SK-N-SH (cell line): ENCODE measurements around the gene PRR20E. TPM values are rescaled to one million over a fixed set of nuclear protein-coding genes. Genes with fewer than 3 reads are reported as not detected.
"Not testable (repeated sequence)": the region's sequence is repeated elsewhere in the genome, so short reads cannot be mapped to it uniquely, and the experiment has no call there.

Experiments used
- CTCF ChIA-PET: fragments of 300-600, 350-600 bp; formaldehyde crosslinking; extraction: SDS; loops from one replicate; lab custom pipeline; 2021; lab: Yijun Ruan, JAX
- POLR2A ChIA-PET: fragments of 350-600 bp; sonication (Branson Sonifier 250); formaldehyde crosslinking; extraction: SDS; loops from one replicate; lab custom pipeline; 2020; ENCODE audit warnings: antibody characterized with exemption, inconsistent platforms; lab: Yijun Ruan, JAX
- DNase-seq: peaks from one replicate; pipeline ENCODE4 v3.0.0; 2012
- H2AFZ ChIP-seq: fragments of 200-600 bp; sonication (generic); 2 replicates; pipeline ENCODE4 v1.8.1; 2016; ENCODE audit warnings: antibody characterized with exemption, mild to moderate bottlenecking, low read depth
- H3F3A ChIP-seq: fragments of 200-600 bp; sonication (generic); replicated peaks from 2 replicates; pipeline ENCODE3; 2016; ENCODE audit warnings: antibody characterized with exemption, mild to moderate bottlenecking; ENCODE audit not compliant: insufficient read depth
- H3K27ac ChIP-seq, 2 experiments: fragments of 200-500 bp in 1 of 2; fragments of 200-600 bp in 1 of 2; sonication (Bioruptor generic) in 1 of 2; sonication (generic), shearing (Covaris generic) in 1 of 2; 2 replicates each; pipeline versions ENCODE4 v1.5.1 to v1.6.1; 2014 to 2016; ENCODE audit warnings: low read depth in 2 of 2, inconsistent platforms in 1 of 2, low read length in 1 of 2, mild to moderate bottlenecking in 1 of 2, mixed read lengths in 1 of 2
- H3K27me3 ChIP-seq: fragments of 200-600 bp; sonication (generic), shearing (Covaris generic); 2 replicates; pipeline ENCODE4 v1.6.1; 2016; ENCODE audit warnings: mixed run types; ENCODE audit not compliant: insufficient read depth
- H3K36me3 ChIP-seq, 2 experiments: fragments of 200-500 bp in 1 of 2; fragments of 200-600 bp in 1 of 2; sonication (Bioruptor generic) in 1 of 2; sonication (generic) in 1 of 2; replicated peaks in 1 of 2; 2 replicates each; pipeline versions ENCODE3 to v1.5.1; 2014 to 2016; ENCODE audit warnings: low read length in 1 of 2, mild to moderate bottlenecking in 1 of 2; ENCODE audit not compliant: insufficient read depth in 2 of 2, control insufficient read depth in 1 of 2
- H3K4me1 ChIP-seq, 2 experiments: fragments of 200-500 bp in 1 of 2; fragments of 200-600 bp in 1 of 2; sonication (Bioruptor generic) in 1 of 2; sonication (generic), shearing (Covaris generic) in 1 of 2; 2 replicates each; pipeline versions ENCODE4 v1.5.1 to v1.6.1; 2014 to 2016; ENCODE audit warnings: low read depth in 1 of 2, low read length in 1 of 2, mixed run types in 1 of 2; ENCODE audit not compliant: insufficient read depth in 2 of 2, control insufficient read depth in 1 of 2
- H3K4me2 ChIP-seq: fragments of 200-600 bp; sonication (generic), shearing (Covaris generic); 2 replicates; pipeline ENCODE4 v1.6.1; 2017; ENCODE audit warnings: mixed run types
- H3K4me3 ChIP-seq, 2 experiments: fragments of 200-500 bp in 1 of 2; fragments of 200-600 bp in 1 of 2; sonication (Bioruptor generic) in 1 of 2; sonication (generic), shearing (Covaris generic) in 1 of 2; 2 replicates each; pipeline versions ENCODE4 v1.5.1 to v1.8.1; 2014 to 2016; ENCODE audit warnings: low read depth in 2 of 2, inconsistent platforms in 1 of 2, low read length in 1 of 2, mild to moderate bottlenecking in 1 of 2, mixed read lengths in 1 of 2, moderate library complexity in 1 of 2
- H3K79me2 ChIP-seq: fragments of 200-600 bp; sonication (generic); 2 replicates; pipeline ENCODE4 v1.8.1; 2017; ENCODE audit warnings: mild to moderate bottlenecking; ENCODE audit not compliant: insufficient read depth
- H3K9ac ChIP-seq: fragments of 200-600 bp; sonication (generic); 2 replicates; pipeline ENCODE4 v1.6.1; 2017; ENCODE audit warnings: mixed run types
- H3K9me2 ChIP-seq: fragments of 200-600 bp; sonication (generic); 2 replicates; pipeline ENCODE4 v1.6.1; 2017; ENCODE audit warnings: mixed run types
- H3K9me3 ChIP-seq: fragments of 200-600 bp; sonication (generic); 2 replicates; pipeline ENCODE4 v1.6.1; 2017; ENCODE audit warnings: mixed run types, mild to moderate bottlenecking, moderate library complexity
- H4K20me1 ChIP-seq: fragments of 200-600 bp; sonication (generic); 2 replicates; pipeline ENCODE4 v1.6.1; 2017; ENCODE audit warnings: mild to moderate bottlenecking, mixed run types; ENCODE audit not compliant: insufficient read depth
- FOSL2 ChIP-seq: IDR thresholded peaks from 2 replicates; pipeline ENCODE4 v1.4.0; 2012; ENCODE audit warnings: low read depth, mild to moderate bottlenecking, moderate library complexity, borderline replicate concordance
- FOXM1 ChIP-seq: IDR thresholded peaks from 2 replicates; pipeline ENCODE4 v1.4.0; 2012; ENCODE audit warnings: low read depth, mild to moderate bottlenecking
- JUND ChIP-seq: IDR thresholded peaks from 2 replicates; pipeline ENCODE4 v1.4.0; 2012
- NFIC ChIP-seq: IDR thresholded peaks from 2 replicates; pipeline ENCODE4 v1.4.0; 2012; ENCODE audit warnings: borderline replicate concordance
- RFX5 ChIP-seq: IDR thresholded peaks from 2 replicates; pipeline ENCODE4 v1.6.1; 2012; ENCODE audit warnings: mild to moderate bottlenecking, improper control_type of control experiment, low read length
- RXRA ChIP-seq: IDR thresholded peaks from 2 replicates; pipeline ENCODE4 v1.4.0; 2012; ENCODE audit warnings: low read depth, mild to moderate bottlenecking, borderline replicate concordance
- TEAD4 ChIP-seq: IDR thresholded peaks from 2 replicates; pipeline ENCODE4 v1.4.0; 2012; ENCODE audit warnings: mild to moderate bottlenecking, borderline replicate concordance; ENCODE audit not compliant: insufficient read depth
- YY1 ChIP-seq: IDR thresholded peaks from 2 replicates; pipeline ENCODE4 v1.4.0; 2012; ENCODE audit warnings: low read depth, mild to moderate bottlenecking
- WGBS: methylation state at CpG from one replicate; pipeline ENCODE4 v1.1.6; 2017; ENCODE audit warnings: low lambda C conversion rate; 5-methylcytosine and 5-hydroxymethylcytosine counted together
- polyA plus RNA-seq, 3 experiments: library from polyadenylated mRNA; depleted of rRNA; stranded (reverse); fragments of >200 nt; gene quantifications; 2 replicates each; pipeline ENCODE4 v1.2.3, GENCODE V29; 2012
- TF ChIP-seq, protein P1 (sequence below): IDR thresholded peaks from 2 replicates; pipeline ENCODE4 v1.4.0; 2012; ENCODE audit warnings: low read depth, borderline replicate concordance
- TF ChIP-seq, protein P2 (sequence below): IDR thresholded peaks from 2 replicates; pipeline ENCODE4 v1.4.0; 2012; ENCODE audit warnings: low read depth

The PRR20E gene
- polyA plus RNA-seq, 1 of the 3 experiments (the other 2 are of a cell fraction): not detected

DNA sequence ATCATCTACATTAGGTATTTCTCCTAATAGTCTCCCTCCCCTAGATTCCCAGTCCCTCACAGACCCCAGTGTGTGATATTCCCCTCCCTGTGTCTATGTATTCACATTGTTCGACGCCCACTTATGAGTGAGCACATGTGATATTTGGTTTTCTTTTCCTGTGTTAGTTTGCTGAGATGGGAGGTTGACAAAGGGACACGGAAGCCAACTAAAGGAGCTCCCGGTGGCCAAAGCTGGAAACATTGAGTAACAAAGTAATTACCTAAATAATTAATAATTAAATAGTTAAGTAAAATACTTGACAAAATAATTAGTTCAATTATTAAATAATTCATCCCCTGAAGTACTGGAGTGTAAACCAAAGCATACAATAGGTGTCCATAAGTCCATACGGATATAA is 28.0 kb upstream of the PRR20E start:
- Histone ChIP-seq H3K4me3 (no peak overlapping the region), H2AFZ (no peak overlapping the region), H3K79me2 (no peaks in the 10 kb centered on the region), H3K9ac (no peak overlapping the region), H4K20me1 (no peaks in the 10 kb centered on the region), H3K4me1 (no peaks in the 10 kb centered on the region), H3K27me3 (no peaks in the 10 kb centered on the region), H3K4me2 (no peak overlapping the region), H3K9me3 (no peaks in the 10 kb centered on the region), H3K9me2 (no peaks in the 10 kb centered on the region), H3K36me3 (no peaks in the 10 kb centered on the region), H3K27ac (no peak overlapping the region), H3F3A (no peaks in the 10 kb centered on the region)
- ChIA-PET POLR2A (no interaction called here), CTCF (no interaction called here)
- no peak for DNase-seq
- TF ChIP-seq NFIC (no peak), YY1 (no peak), FOSL2 (no peak), TEAD4 (no peak), FOXM1 (no peak), RFX5 (no peak), JUND (no peak), RXRA (no peak)
- TF ChIP-seq, protein P1, sequence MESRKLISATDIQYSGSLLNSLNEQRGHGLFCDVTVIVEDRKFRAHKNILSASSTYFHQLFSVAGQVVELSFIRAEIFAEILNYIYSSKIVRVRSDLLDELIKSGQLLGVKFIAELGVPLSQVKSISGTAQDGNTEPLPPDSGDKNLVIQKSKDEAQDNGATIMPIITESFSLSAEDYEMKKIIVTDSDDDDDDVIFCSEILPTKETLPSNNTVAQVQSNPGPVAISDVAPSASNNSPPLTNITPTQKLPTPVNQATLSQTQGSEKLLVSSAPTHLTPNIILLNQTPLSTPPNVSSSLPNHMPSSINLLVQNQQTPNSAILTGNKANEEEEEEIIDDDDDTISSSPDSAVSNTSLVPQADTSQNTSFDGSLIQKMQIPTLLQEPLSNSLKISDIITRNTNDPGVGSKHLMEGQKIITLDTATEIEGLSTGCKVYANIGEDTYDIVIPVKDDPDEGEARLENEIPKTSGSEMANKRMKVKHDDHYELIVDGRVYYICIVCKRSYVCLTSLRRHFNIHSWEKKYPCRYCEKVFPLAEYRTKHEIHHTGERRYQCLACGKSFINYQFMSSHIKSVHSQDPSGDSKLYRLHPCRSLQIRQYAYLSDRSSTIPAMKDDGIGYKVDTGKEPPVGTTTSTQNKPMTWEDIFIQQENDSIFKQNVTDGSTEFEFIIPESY: no peak
- TF ChIP-seq, protein P2, sequence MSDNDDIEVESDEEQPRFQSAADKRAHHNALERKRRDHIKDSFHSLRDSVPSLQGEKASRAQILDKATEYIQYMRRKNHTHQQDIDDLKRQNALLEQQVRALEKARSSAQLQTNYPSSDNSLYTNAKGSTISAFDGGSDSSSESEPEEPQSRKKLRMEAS: no peak
- 22% methylated on average over 5 of the region's 5 CpGs for WGBS

- H3K4me3 ChIP-seq, H3K4me1 ChIP-seq, H2AFZ ChIP-seq, H3K36me3 ChIP-seq, H3K9ac ChIP-seq, H3K27ac ChIP-seq, H3K79me2 ChIP-seq, H3K9me3 ChIP-seq, H4K20me1 ChIP-seq, H3K27me3 ChIP-seq, POLR2A ChIA-PET, DNase-seq, H3K4me2 ChIP-seq, H3F3A ChIP-seq, CTCF ChIA-PET, H3K9me2 ChIP-seq: not testable (repeated sequence)
- WGBS: 49% methylated on average over 5 of the region's 18 CpGs
Observed at GRCh38 chr13:57139781-57140180, 27.2 kb upstream of the PRR20E start.

- H3K4me1 ChIP-seq, H2AFZ ChIP-seq, H3K79me2 ChIP-seq, DNase-seq, H3K9me3 ChIP-seq, CTCF ChIA-PET, H3K4me2 ChIP-seq, H3K27me3 ChIP-seq, H3K9ac ChIP-seq, H4K20me1 ChIP-seq, POLR2A ChIA-PET, H3K27ac ChIP-seq, H3F3A ChIP-seq, H3K36me3 ChIP-seq, H3K4me3 ChIP-seq, H3K9me2 ChIP-seq: not testable (repeated sequence)
- WGBS: 44% methylated on average over 13 of the region's 34 CpGs
Observed at GRCh38 chr13:57140235-57140968, 26.6 kb upstream of the PRR20E start, which contains the start of gene PRR20A. TSS of gene PRR20A (plus strand) at chr13:57140918. CDS start at chr13:57141305, 387 bp downstream.

- H2AFZ ChIP-seq, H3K36me3 ChIP-seq, H3K27me3 ChIP-seq, H3F3A ChIP-seq, H3K79me2 ChIP-seq, POLR2A ChIA-PET, CTCF ChIA-PET, H3K9me2 ChIP-seq, H3K4me3 ChIP-seq, H4K20me1 ChIP-seq, H3K27ac ChIP-seq, H3K4me1 ChIP-seq, DNase-seq, H3K9ac ChIP-seq, H3K4me2 ChIP-seq, H3K9me3 ChIP-seq: not testable (repeated sequence)
- no CpG with 5 or more reads among the region's 22 CpGs for WGBS
Observed at GRCh38 chr13:57147188-57147587, 19.8 kb upstream of the PRR20E start, which contains the start of gene PRR20B. TSS of gene PRR20B (plus strand) at chr13:57147488. CDS start at chr13:57147875, 387 bp downstream.

- H3K27ac ChIP-seq, H3K4me3 ChIP-seq, H4K20me1 ChIP-seq, H3K27me3 ChIP-seq, H3K79me2 ChIP-seq, POLR2A ChIA-PET, H3K4me1 ChIP-seq, H3F3A ChIP-seq, H2AFZ ChIP-seq, H3K4me2 ChIP-seq, H3K36me3 ChIP-seq, H3K9me3 ChIP-seq, H3K9me2 ChIP-seq, H3K9ac ChIP-seq, CTCF ChIA-PET, DNase-seq: not testable (repeated sequence)
- 52% methylated on average over 9 of the region's 14 CpGs for WGBS
Observed at GRCh38 chr13:57148106-57148505, 18.9 kb upstream of the PRR20E start.
